Liver (tissue), 3 donors: ENCODE measurements around the gene COL20A1.

Source experiments
- ATF3 ChIP-seq: IDR thresholded peaks from 2 replicates; pipeline ENCODE4 v1.6.1; 2016; ENCODE audit warnings: antibody characterized with exemption
- EGR1 ChIP-seq, 2 donors: IDR thresholded peaks; 2 replicates each; pipeline ENCODE4 v1.6.1; 2016 to 2018; ENCODE audit warnings: antibody characterized with exemption in 2 of 2, low read depth in 2 of 2
- HNF4G ChIP-seq: IDR thresholded peaks from 2 replicates; pipeline ENCODE4 v1.6.1; 2016; ENCODE audit warnings: antibody characterized with exemption
- JUND ChIP-seq, 2 donors: IDR thresholded peaks; 2 replicates each; pipeline ENCODE4 v1.6.1; 2016; ENCODE audit warnings: antibody characterized with exemption in 2 of 2
- MAX ChIP-seq: IDR thresholded peaks from 2 replicates; pipeline ENCODE4 v1.6.1; 2016; ENCODE audit warnings: antibody characterized with exemption
- NR2F2 ChIP-seq: IDR thresholded peaks from 2 replicates; pipeline ENCODE4 v1.6.1; 2016; ENCODE audit warnings: antibody characterized with exemption
- RAD21 ChIP-seq, 2 donors: IDR thresholded peaks; 2 replicates each; pipeline ENCODE4 v1.6.1; 2016; ENCODE audit warnings: antibody characterized with exemption in 2 of 2, mild to moderate bottlenecking in 2 of 2
- RXRA ChIP-seq, 2 donors: IDR thresholded peaks; 2 replicates each; pipeline ENCODE4 v1.6.1; 2017 to 2018; ENCODE audit warnings: antibody characterized with exemption in 2 of 2, mild to moderate bottlenecking in 1 of 2
- SP1 ChIP-seq: IDR thresholded peaks from 2 replicates; pipeline ENCODE4 v1.6.1; 2018; ENCODE audit warnings: antibody characterized with exemption, mild to moderate bottlenecking
- TAF1 ChIP-seq: conservative IDR thresholded peaks from 2 replicates; pipeline ENCODE4 v1.6.1; 2016; ENCODE audit warnings: antibody characterized with exemption, mild to moderate bottlenecking
- YY1 ChIP-seq: IDR thresholded peaks from 2 replicates; pipeline ENCODE4 v1.6.1; 2016; ENCODE audit warnings: antibody characterized with exemption, mild to moderate bottlenecking
- TF ChIP-seq, protein P1 (sequence below): fragments of 150-350 bp; IDR thresholded peaks from 2 replicates; pipeline ENCODE4 v1.5.1; 2017; ENCODE audit warnings: improper control_type of control experiment, low read depth, low read length; ENCODE audit not compliant: missing input control
- TF ChIP-seq, protein P2 (sequence below): IDR thresholded peaks from 2 replicates; pipeline ENCODE4 v1.6.1; 2016; ENCODE audit warnings: antibody characterized with exemption
- donor health status: healthy.
- donor health status: healthy.

DNA sequence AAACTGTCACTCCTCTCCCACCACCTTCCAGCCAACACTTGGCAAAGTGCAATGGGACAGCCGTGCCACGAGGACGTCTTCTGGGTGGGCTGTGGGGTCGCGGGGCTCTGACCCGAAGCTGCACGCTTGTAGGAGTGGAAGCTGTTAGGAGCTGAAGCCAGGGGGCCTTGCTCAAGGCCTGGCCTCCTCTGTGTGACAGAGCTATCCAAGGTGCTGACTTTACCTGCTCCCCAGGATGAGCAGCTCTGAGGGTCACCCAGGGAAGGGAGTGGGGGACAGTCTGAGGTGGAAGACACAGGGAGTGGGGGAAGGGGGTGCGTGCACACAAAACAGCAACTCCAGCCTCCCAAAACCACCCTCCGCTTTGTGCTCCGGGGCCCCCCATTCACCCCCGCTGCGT is 85.6 kb downstream of the COL20A1 start:
- TF ChIP-seq, protein P1, sequence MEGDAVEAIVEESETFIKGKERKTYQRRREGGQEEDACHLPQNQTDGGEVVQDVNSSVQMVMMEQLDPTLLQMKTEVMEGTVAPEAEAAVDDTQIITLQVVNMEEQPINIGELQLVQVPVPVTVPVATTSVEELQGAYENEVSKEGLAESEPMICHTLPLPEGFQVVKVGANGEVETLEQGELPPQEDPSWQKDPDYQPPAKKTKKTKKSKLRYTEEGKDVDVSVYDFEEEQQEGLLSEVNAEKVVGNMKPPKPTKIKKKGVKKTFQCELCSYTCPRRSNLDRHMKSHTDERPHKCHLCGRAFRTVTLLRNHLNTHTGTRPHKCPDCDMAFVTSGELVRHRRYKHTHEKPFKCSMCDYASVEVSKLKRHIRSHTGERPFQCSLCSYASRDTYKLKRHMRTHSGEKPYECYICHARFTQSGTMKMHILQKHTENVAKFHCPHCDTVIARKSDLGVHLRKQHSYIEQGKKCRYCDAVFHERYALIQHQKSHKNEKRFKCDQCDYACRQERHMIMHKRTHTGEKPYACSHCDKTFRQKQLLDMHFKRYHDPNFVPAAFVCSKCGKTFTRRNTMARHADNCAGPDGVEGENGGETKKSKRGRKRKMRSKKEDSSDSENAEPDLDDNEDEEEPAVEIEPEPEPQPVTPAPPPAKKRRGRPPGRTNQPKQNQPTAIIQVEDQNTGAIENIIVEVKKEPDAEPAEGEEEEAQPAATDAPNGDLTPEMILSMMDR: no peak
- TF ChIP-seq RAD21 (IDR thresholded peaks at IDR 0.05): no peak
- TF ChIP-seq TAF1: no peak
- TF ChIP-seq NR2F2: no peak
- no peak for TF ChIP-seq JUND (IDR thresholded peaks at IDR 0.05)
- no peak for TF ChIP-seq HNF4G
- no peak for TF ChIP-seq MAX
- no peak for TF ChIP-seq SP1
- no peak for TF ChIP-seq EGR1 (IDR thresholded peaks at IDR 0.05; ENCODE audit: low read depth in 2 of 2)
- TF ChIP-seq YY1: no peak
- TF ChIP-seq, protein P2, sequence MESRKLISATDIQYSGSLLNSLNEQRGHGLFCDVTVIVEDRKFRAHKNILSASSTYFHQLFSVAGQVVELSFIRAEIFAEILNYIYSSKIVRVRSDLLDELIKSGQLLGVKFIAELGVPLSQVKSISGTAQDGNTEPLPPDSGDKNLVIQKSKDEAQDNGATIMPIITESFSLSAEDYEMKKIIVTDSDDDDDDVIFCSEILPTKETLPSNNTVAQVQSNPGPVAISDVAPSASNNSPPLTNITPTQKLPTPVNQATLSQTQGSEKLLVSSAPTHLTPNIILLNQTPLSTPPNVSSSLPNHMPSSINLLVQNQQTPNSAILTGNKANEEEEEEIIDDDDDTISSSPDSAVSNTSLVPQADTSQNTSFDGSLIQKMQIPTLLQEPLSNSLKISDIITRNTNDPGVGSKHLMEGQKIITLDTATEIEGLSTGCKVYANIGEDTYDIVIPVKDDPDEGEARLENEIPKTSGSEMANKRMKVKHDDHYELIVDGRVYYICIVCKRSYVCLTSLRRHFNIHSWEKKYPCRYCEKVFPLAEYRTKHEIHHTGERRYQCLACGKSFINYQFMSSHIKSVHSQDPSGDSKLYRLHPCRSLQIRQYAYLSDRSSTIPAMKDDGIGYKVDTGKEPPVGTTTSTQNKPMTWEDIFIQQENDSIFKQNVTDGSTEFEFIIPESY: no peak
- TF ChIP-seq ATF3: no peak
- TF ChIP-seq RXRA (IDR thresholded peaks at IDR 0.05): no peak
